Activated CD8-positive, alpha-beta memory T cell treated with anti-CD3 and anti-CD28 coated beads, Interleukin-2, amount 10 ng/mL, durations not matched to agents 7 days and 5 days (primary cell): ENCODE measurements around the gene GRIA1. TPM values are rescaled to one million over a fixed set of nuclear protein-coding genes. Genes with fewer than 3 reads are reported as not detected.

Source experiments
- ATAC-seq: fragments of 150-1000 bp; cut with Tn5 transposase; one replicate; pipeline ENCODE4 v1.10.0; 2021; ENCODE audit warnings: moderate library complexity
- CTCF ChIA-PET: fragments of 350-600 bp; sonication (Branson Sonifier 250); formaldehyde crosslinking; loops from one replicate; lab custom pipeline; 2021; ENCODE audit warnings: antibody characterized with exemption; lab: Charles Lee
- DNase-seq: peaks from one replicate; pipeline ENCODE4 v3.0.0-alpha.2; 2020
- H3K27ac Mint-ChIP-seq: one replicate; pipeline ENCODE4 v1.8.0; 2021; ENCODE audit warnings: mild to moderate bottlenecking, mixed read lengths
- H3K27me3 Mint-ChIP-seq: one replicate; pipeline ENCODE4 v1.8.0; 2021; ENCODE audit warnings: mixed read lengths
- H3K36me3 Mint-ChIP-seq: one replicate; pipeline ENCODE4 v1.8.0; 2021; ENCODE audit warnings: mild to moderate bottlenecking, mixed read lengths
- H3K4me1 Mint-ChIP-seq: one replicate; pipeline ENCODE4 v1.8.0; 2021; ENCODE audit warnings: mixed read lengths
- H3K4me3 Mint-ChIP-seq: one replicate; pipeline ENCODE4 v1.8.0; 2021; ENCODE audit warnings: mild to moderate bottlenecking, moderate library complexity, mixed read lengths
- H3K9me3 Mint-ChIP-seq: one replicate; pipeline ENCODE4 v1.8.0; 2022; ENCODE audit warnings: low read depth, mixed read lengths
- total RNA-seq, 2 experiments: library from RNA; stranded (reverse); gene quantifications; one replicate each; pipeline ENCODE4 v1.2.3, GENCODE V29; 2021

The GRIA1 gene
- total RNA-seq, 2 experiments from 2014 or later, result not detected

- H3K27ac Mint-ChIP-seq, result no peak overlapping the region
- no peaks in the 10 kb centered on the region for H3K4me1 Mint-ChIP-seq
- no peak overlapping the region for H3K4me3 Mint-ChIP-seq
- H3K27me3 Mint-ChIP-seq, result no peaks in the 10 kb centered on the region
- no peaks in the 10 kb centered on the region for H3K36me3 Mint-ChIP-seq
- H3K9me3 Mint-ChIP-seq, result no peaks in the 10 kb centered on the region
- CTCF ChIA-PET, result no interaction called here
- no peak for ATAC-seq
- DNase-seq, result no peak
Measured at GRCh38 chr5:153480401-153480800, 10.1 kb upstream of the GRIA1 start.

- Mint-ChIP-seq H3K36me3 (no peaks in the 10 kb centered on the region), H3K27me3 (peaks cover 4% of the 10 kb centered on the region)
- no peak for ATAC-seq
Measured at GRCh38 chr5:153483482-153483881, 7.0 kb upstream of the GRIA1 start.

GRCh38 chr5:153485641-153486040, 4.8 kb upstream of the GRIA1 start:
- ATAC-seq, result no peak
- H3K9me3 Mint-ChIP-seq, result no peaks in the 10 kb centered on the region
- DNase-seq, result no peak
- CTCF ChIA-PET, result no interaction called here
- peaks cover 15% of the 10 kb centered on the region for H3K27me3 Mint-ChIP-seq
- no peaks in the 10 kb centered on the region for H3K4me1 Mint-ChIP-seq
- no peak overlapping the region for H3K4me3 Mint-ChIP-seq
- H3K36me3 Mint-ChIP-seq, result no peaks in the 10 kb centered on the region
- H3K27ac Mint-ChIP-seq, result no peak overlapping the region

More at GRCh38 chr5:153483482-153483881, 7.0 kb upstream of the GRIA1 start:
- no peak for DNase-seq
- no peaks in the 10 kb centered on the region for H3K4me1 Mint-ChIP-seq
- no peak overlapping the region for H3K4me3 Mint-ChIP-seq
- no peaks in the 10 kb centered on the region for H3K9me3 Mint-ChIP-seq
- CTCF ChIA-PET, result no interaction called here
- H3K27ac Mint-ChIP-seq, result no peak overlapping the region

- no peak overlapping the region for H3K27ac Mint-ChIP-seq
Measured at GRCh38 chr5:153486771-153487170, 3.7 kb upstream of the GRIA1 start.

GRCh38 chr5:153489611-153490010, 859 bp upstream of the GRIA1 start:
- CTCF ChIA-PET, result no interaction called here
- Mint-ChIP-seq H3K4me3 (no peak overlapping the region), H3K27me3 (peaks cover 31% of the 10 kb centered on the region), H3K9me3 (no peaks in the 10 kb centered on the region), H3K27ac (no peak overlapping the region), H3K4me1 (no peaks in the 10 kb centered on the region), H3K36me3 (no peaks in the 10 kb centered on the region)
- ATAC-seq (no peak), DNase-seq (no peak)

More at GRCh38 chr5:153486771-153487170, 3.7 kb upstream of the GRIA1 start:
- Mint-ChIP-seq H3K9me3 (no peaks in the 10 kb centered on the region), H3K36me3 (no peaks in the 10 kb centered on the region), H3K4me1 (no peaks in the 10 kb centered on the region), H3K4me3 (no peak overlapping the region), H3K27me3 (peaks cover 25% of the 10 kb centered on the region)
- CTCF ChIA-PET, result no interaction called here
- ATAC-seq, result no peak
- DNase-seq, result no peak

GRCh38 chr5:153491038-153491744, 721 bp downstream of the GRIA1 start:
- no peak for ATAC-seq
- H3K36me3 Mint-ChIP-seq, result no peaks in the 10 kb centered on the region
- no peaks in the 10 kb centered on the region for H3K4me1 Mint-ChIP-seq
- CTCF ChIA-PET, result no interaction called here
- no peak overlapping the region for H3K4me3 Mint-ChIP-seq
- DNase-seq, result no peak
- H3K9me3 Mint-ChIP-seq, result no peaks in the 10 kb centered on the region
- H3K27ac Mint-ChIP-seq, result no peak overlapping the region
- H3K27me3 Mint-ChIP-seq, result peaks cover 31% of the 10 kb centered on the region

- Mint-ChIP-seq H3K9me3 (no peaks in the 10 kb centered on the region), H3K27ac (no peak overlapping the region), H3K36me3 (no peaks in the 10 kb centered on the region), H3K27me3 (peaks cover 31% of the 10 kb centered on the region), H3K4me3 (no peak overlapping the region), H3K4me1 (no peaks in the 10 kb centered on the region)
- ATAC-seq (no peak), DNase-seq (no peak)
- CTCF ChIA-PET, result no interaction called here
Measured at GRCh38 chr5:153491856-153492255, 1.4 kb downstream of the GRIA1 start.

- Mint-ChIP-seq H3K27me3 (peaks cover 6% of the 10 kb centered on the region), H3K36me3 (no peaks in the 10 kb centered on the region)
Measured at GRCh38 chr5:153496835-153497234, 6.4 kb downstream of the GRIA1 start.

GRCh38 chr5:153498516-153498915, 8.0 kb downstream of the GRIA1 start:
- no peak for ATAC-seq
- H3K36me3 Mint-ChIP-seq, result no peaks in the 10 kb centered on the region
- DNase-seq, result no peak
- no peaks in the 10 kb centered on the region for H3K9me3 Mint-ChIP-seq
- no peak overlapping the region for H3K27ac Mint-ChIP-seq
- CTCF ChIA-PET, result no interaction called here
- no peak overlapping the region for H3K4me3 Mint-ChIP-seq
- no peaks in the 10 kb centered on the region for H3K4me1 Mint-ChIP-seq
- no peaks in the 10 kb centered on the region for H3K27me3 Mint-ChIP-seq

More at GRCh38 chr5:153496835-153497234, 6.4 kb downstream of the GRIA1 start:
- DNase-seq (no peak), ATAC-seq (no peak)
- no peak overlapping the region for H3K4me3 Mint-ChIP-seq
- no peaks in the 10 kb centered on the region for H3K9me3 Mint-ChIP-seq
- CTCF ChIA-PET, result interaction anchor here (1.6 kb wide), 1 partner anchor 468 kb away, joined by 5 read pairs; no protein-coding TSS in a partner anchor
- H3K4me1 Mint-ChIP-seq, result no peaks in the 10 kb centered on the region
- no peak overlapping the region for H3K27ac Mint-ChIP-seq

GRCh38 chr5:153500178-153500577, 9.7 kb downstream of the GRIA1 start:
- DNase-seq, result no peak

GRCh38 chr5:153504726-153505125, 14.3 kb downstream of the GRIA1 start:
- Mint-ChIP-seq H3K36me3 (no peaks in the 10 kb centered on the region), H3K4me3 (no peak overlapping the region), H3K4me1 (no peaks in the 10 kb centered on the region), H3K27ac (no peak overlapping the region), H3K27me3 (no peaks in the 10 kb centered on the region), H3K9me3 (no peaks in the 10 kb centered on the region)
- CTCF ChIA-PET, result no interaction called here
- DNase-seq (no peak), ATAC-seq (no peak)

More at GRCh38 chr5:153500178-153500577, 9.7 kb downstream of the GRIA1 start:
- H3K27me3 Mint-ChIP-seq, result no peaks in the 10 kb centered on the region
- H3K27ac Mint-ChIP-seq, result no peak overlapping the region
- H3K4me1 Mint-ChIP-seq, result no peaks in the 10 kb centered on the region
- CTCF ChIA-PET, result no interaction called here
- no peaks in the 10 kb centered on the region for H3K9me3 Mint-ChIP-seq
- no peak overlapping the region for H3K4me3 Mint-ChIP-seq
- no peak for ATAC-seq
- H3K36me3 Mint-ChIP-seq, result no peaks in the 10 kb centered on the region

GRCh38 chr5:153508700-153509099, 18.2 kb downstream of the GRIA1 start:
- CTCF ChIA-PET, result no interaction called here
- DNase-seq (no peak), ATAC-seq (no peak)
- Mint-ChIP-seq H3K36me3 (no peaks in the 10 kb centered on the region), H3K27ac (no peak overlapping the region), H3K4me1 (no peaks in the 10 kb centered on the region), H3K27me3 (no peaks in the 10 kb centered on the region), H3K9me3 (no peaks in the 10 kb centered on the region), H3K4me3 (no peak overlapping the region)

- CTCF ChIA-PET, result no interaction called here
- H3K27me3 Mint-ChIP-seq, result no peaks in the 10 kb centered on the region
- no peak for DNase-seq
- H3K36me3 Mint-ChIP-seq, result no peaks in the 10 kb centered on the region
- no peak overlapping the region for H3K27ac Mint-ChIP-seq
- H3K4me1 Mint-ChIP-seq, result no peaks in the 10 kb centered on the region
- no peak overlapping the region for H3K4me3 Mint-ChIP-seq
- H3K9me3 Mint-ChIP-seq, result no peaks in the 10 kb centered on the region
- ATAC-seq, result no peak
Measured at GRCh38 chr5:153511622-153512021, 21.2 kb downstream of the GRIA1 start.

- CTCF ChIA-PET, result no interaction called here
- no peak for DNase-seq
- no peaks in the 10 kb centered on the region for H3K36me3 Mint-ChIP-seq
- H3K9me3 Mint-ChIP-seq, result no peaks in the 10 kb centered on the region
- H3K27ac Mint-ChIP-seq, result no peak overlapping the region
- no peaks in the 10 kb centered on the region for H3K27me3 Mint-ChIP-seq
- ATAC-seq, result no peak
- no peaks in the 10 kb centered on the region for H3K4me1 Mint-ChIP-seq
- H3K4me3 Mint-ChIP-seq, result no peak overlapping the region
Measured at GRCh38 chr5:153513156-153513555, 22.7 kb downstream of the GRIA1 start.
